ENCODE measurements around the gene ZCCHC18.

ZCCHC18 gene

GRCh38 chrX:104126856-104127255 lies 14.5 kb downstream of the ZCCHC18 start:
- FAIRE-seq (no peak), DNase-seq (ENCODE audit: extremely low spot score, insufficient read length, low read depth) (no peak)

GRCh38 chrX:104130808-104131207 lies 18.5 kb downstream of the ZCCHC18 start:
- no peak for FAIRE-seq
- no peak for DNase-seq (ENCODE audit: extremely low spot score, insufficient read length, low read depth)

DNA sequence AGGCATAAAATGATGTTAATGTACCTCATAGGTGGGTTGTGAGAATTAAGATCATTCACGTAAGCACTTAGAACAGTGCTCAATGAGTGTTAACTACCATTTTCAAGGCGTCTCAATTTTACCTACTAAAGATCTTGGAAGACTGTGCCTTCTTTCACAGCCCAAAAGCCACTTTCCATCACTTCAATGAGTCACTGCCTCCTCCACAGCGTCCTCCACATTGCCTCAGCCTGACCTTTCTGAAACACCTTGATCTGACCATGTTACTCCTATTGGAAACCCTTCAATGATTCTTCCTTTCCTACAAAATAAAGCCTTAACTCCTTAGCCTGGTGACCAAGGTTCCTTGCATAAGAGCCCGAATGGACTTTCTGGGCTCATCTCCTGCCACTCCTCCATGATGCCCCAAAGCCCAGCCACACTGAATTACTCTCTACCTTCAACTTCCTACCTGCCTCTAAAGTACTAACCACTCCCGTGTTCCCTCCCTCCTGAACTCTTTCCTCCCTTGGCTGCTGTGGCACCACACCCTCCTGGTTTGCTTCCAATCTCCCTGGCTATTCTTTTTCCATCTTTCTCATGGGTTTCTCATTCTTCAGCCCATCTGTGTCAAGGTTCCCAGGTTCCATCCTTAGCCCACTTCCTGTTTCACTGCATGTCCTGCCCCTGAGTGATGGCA lies 22.4 kb downstream of the ZCCHC18 start:
- no peak for FAIRE-seq
- DNase-seq (ENCODE audit: extremely low spot score, insufficient read length, low read depth), result no peak

GRCh38 chrX:104135677-104136076 lies 23.4 kb downstream of the ZCCHC18 start:
- FAIRE-seq (no peak), DNase-seq (ENCODE audit: extremely low spot score, insufficient read length, low read depth) (no peak)

GRCh38 chrX:104136241-104137019 lies 24.1 kb downstream of the ZCCHC18 start:
- FAIRE-seq (peak; percentile 84), DNase-seq (ENCODE audit: extremely low spot score, insufficient read length, low read depth) (no peak)

DNA sequence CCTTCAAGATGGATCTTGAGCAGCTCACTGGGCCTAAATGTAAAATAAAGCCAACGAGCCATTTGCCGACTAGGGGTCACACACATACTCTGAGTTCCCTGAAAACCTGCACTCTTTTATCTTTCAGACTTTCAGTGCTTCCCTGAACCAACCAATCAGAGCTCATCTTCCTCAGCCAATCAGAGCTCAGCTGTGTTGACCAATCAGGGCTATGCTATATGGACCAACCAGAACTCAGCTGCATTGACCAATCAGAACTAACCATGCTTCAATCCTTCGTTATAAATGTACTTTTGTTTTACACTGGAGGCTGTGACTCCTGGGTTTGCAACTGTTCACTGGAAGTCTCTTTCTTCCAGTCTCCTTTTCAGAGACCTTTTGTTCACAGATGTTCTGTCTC lies 25.2 kb downstream of the ZCCHC18 start:
- FAIRE-seq (no peak), DNase-seq (ENCODE audit: extremely low spot score, insufficient read length, low read depth) (no peak)

DNA sequence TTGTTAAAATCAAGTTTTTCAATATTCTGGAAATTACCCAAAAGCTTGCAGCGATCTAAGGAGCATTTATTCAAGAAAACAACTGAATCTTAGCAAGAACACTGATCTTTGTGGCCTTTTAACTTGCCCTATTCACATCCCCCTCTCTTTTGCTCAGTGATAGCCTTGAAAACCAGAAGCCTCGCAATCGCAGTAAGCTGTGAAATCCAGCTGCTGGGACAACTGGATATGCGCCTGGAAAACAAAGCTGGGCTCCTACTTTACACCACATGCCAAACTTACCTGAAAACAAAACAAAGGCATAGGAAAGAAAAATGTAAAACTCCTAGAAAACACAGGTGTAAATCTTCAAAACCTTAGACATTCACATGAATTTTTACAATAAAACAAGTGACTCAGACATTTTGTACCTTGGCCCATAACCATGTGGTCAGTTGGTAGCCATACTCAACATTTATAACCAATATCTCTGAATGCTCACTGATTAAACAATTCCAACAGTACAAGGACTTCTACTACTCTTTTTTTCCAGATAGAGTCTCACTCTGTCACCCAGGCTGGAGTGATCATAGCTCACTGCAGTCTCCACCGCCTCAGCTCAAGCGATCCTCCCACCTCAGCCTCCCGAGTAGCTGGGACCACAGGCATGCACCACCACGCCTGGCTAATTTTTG lies 28.9 kb downstream of the ZCCHC18 start:
- no peak for DNase-seq (ENCODE audit: extremely low spot score, insufficient read length, low read depth)
- FAIRE-seq, result no peak

- FAIRE-seq, result no peak
Observed at GRCh38 chrX:104151037-104151436, 38.7 kb downstream of the ZCCHC18 start.

GRCh38 chrX:104156630-104157529 lies 44.6 kb downstream of the ZCCHC18 start, which contains the start of gene SLC25A53:
TSS of gene SLC25A53 (minus strand) at chrX:104157009. CDS start at chrX:104105257, 51,752 bp downstream.
- DNase-seq (ENCODE audit: extremely low spot score, insufficient read length, low read depth) (no peak), FAIRE-seq (peak; percentile 80)

More at GRCh38 chrX:104151037-104151436, 38.7 kb downstream of the ZCCHC18 start:
- no peak for DNase-seq (ENCODE audit: extremely low spot score, insufficient read length, low read depth)
